ENCODE measurements around the gene PDE4B. TPM values are rescaled to one million over a fixed set of nuclear protein-coding genes. Genes with fewer than 3 reads are reported as not detected.

PDE4B gene
- total RNA-seq, 1 experiment from 2014 or later: 9.0 TPM

DNA sequence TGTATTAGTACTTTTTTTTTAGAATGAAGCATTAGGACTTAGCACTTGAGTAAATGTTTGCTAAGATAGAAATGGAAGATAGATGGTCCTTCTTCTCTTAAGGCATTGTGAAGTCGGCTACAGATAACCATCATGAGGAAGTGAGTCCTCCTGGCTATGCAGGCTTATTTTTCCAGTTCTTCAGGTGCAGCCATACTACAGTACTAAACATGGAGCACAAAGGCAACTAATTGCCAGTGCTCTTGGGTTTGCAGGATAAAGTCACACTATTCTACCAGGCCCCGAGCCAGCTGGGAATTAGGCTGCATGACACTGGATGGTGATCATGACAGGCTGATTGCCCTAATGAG is 543.9 kb downstream of the PDE4B start:
- no peak for DNase-seq (ENCODE audit: low read depth)

DNA sequence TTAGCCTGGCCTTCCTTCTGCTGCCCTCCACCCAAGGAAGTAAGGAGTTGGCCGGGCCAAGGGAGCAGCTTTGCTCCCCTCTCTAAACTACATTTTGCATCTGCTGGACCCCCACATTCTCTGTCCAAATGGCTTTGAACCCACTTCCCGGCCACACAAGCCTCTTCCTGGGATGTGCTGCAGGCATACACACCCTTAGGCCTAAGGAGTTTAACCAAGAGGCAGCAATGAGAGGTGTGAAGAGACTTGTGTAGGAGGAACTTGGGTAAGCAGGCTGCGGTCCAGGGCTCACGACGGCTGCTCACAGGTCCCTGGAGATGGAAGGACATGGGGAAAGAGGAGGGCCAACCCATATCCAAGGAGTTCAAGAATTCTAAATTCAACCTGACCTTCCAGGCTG is 544.6 kb downstream of the PDE4B start:
- DNase-seq (ENCODE audit: low read depth): no peak

DNA sequence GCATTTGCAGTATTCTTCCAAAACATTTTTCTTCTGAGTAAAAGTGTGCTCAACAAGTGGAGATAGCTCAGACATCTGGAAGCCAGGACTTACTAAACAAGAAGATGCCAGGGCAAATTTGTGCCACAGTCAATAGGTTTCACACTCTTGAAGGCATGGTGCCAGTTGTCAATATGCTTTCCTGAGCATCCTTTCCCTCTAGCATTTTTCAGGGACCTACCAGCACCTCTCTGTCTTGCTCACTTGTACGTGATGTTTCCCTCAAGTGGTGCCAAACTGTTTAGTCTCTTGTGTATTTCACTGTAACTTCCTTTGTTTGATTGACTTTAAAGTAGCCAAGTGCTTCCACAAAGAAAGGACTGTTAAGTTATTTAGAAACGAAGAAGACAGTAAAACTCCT is 547.2 kb downstream of the PDE4B start:
- DNase-seq (ENCODE audit: low read depth): peak; percentile 52

DNA sequence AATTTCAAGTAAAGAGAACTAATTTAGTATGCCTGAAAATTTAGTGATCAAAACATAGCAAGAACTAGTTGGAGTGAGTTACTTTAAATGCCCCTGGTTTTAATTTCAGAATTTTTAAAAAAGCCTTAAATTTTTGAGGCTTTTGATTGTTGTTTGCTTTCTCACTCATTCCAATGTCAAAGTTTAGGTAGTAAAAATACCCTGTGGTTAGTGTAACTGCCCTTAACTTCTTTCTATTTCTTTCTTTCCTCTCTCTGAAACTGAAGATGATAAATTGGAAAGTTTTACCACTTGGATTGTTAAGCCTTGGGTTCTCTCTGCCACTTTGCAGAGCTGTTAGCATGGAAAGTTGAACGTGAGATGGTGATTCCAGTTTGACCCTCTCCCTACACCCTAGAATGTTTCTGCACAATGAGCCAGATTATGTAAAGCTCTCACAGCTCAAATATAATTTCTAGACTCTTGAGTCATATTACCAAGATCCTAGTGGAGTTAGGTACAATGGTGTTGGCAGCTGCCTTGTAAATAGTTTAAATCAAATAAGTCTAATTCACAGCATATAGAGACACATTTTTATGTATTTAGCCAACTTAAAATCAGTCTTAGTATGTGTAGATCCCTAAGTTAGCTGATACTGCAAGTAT is 548.9 kb downstream of the PDE4B start:
- DNase-seq (ENCODE audit: low read depth): no peak

DNA sequence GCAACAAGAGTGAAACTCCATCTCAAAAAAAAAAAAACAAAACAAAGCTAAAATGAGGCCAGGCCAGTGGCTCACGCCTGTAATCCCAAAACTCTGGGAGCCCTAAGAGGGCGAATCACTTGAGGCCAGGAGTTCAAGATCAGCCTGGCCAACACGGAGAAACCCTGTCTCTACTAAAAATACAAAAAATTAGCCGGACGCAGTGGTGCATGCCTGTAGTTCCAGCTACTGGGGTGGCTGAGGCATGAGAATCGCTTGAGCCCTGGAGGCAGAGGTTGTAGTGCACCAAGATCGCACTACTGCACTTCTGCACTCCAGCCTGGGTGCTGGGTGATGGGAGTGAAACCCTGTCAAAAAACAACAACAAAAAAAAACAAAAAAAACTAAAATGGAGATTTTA is 550.0 kb downstream of the PDE4B start:
- DNase-seq (ENCODE audit: low read depth): no peak

DNA sequence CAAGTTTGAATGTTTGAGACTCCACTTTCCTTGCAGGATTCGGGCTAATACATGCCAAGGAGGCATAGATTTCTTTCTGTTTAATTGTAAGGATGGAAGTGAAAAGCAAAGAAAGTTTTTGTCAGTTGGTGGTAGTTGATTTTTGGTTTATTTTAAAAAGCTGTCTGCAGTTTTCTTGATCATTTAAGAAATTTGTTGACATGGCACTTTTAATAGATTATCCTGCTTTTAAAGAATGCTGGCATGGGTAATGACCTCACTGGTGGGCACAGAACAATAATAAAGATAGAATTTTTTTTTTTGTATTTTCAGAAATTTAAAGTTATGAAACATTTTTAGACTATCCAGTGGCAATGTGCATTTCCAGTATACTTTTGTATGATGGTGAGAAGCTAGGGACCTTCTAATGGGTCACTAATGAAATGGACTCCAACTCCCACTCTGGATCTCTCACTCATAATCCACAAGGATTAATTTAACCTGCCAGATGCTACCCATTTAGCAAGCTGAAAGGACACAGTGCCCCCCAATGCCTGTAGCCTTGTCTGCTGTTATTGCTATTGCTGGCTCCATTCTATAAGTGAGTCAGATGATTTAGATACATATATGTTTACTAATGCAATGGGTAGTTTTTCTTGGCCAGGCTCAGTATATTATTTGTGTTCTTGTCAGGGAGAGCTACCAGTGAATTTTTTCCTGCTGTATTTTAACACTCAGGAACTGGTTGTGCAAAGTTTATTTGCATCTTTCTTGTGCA is 551.1 kb downstream of the PDE4B start:
- DNase-seq (ENCODE audit: low read depth): no peak

DNA sequence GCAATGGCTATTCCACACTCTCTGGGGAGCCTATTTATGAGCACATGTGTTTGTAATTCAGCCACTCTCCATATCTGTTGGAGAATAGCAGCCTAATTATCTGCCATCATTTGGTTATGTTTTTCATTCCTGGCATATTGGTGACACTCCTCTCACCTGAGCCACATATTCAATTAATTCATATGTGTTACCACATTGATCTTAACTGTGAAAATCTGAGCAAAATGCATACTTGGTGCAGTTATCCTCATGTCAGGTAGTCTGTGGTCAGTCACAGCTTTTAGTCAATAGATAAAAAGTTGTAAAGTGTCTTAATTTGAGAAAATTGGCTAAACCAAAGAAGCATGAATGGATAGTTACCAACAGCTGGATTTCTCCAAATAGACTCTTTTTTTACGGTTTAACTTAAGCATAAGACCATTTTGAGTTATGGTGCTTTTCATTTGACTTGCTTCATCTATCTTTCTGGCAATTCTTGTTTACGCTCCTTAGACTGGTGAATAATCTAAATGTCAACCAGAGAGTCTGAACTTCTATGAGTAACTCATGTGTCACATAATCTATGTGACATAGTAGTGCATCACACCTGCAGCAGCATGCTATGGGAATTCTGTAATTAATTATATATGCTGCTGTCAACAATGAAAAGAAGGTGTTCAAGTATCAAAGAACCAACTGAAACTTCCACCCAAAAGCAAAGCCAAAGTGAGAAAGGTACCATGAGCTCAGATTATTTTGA is 553.5 kb downstream of the PDE4B start:
- DNase-seq (ENCODE audit: low read depth): no peak

DNA sequence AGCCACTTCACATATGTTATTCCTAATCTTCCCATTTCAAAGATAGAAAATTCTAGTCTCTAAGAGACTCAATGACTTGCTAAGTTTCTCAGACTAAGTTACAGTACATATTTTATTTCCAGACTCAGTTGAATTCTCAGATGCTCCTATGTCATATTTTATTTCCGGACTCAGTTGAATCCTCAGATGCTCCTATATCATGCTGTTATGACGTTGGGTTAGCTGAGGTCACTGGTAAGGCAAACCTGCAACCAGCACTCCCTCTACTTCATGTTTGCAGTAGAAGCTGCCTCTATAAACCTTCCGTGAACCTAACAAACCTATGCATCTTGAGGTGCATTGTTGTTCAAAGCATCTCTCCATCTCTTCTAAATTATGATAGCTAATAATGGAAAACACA is 554.2 kb downstream of the PDE4B start:
- DNase-seq (ENCODE audit: low read depth): no peak

DNA sequence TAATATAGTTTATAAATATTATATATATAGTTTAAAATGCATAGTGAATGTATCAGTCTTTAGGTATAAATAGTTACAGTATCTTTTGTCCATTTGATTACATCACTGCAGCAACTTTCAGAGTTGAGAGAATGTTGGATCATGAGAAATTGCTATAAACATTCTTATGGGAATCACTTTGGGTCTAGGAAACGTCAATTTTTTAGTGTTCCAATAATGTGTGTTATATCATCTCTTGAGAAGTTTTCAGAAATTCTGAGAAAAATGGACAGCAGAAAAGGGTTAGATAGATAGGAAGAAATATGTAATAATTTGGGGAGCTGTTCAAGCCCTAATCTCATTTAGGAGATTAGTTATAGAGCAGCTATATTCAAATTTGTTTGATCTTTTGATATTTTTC is 556.1 kb downstream of the PDE4B start:
- DNase-seq (ENCODE audit: low read depth): no peak

DNA sequence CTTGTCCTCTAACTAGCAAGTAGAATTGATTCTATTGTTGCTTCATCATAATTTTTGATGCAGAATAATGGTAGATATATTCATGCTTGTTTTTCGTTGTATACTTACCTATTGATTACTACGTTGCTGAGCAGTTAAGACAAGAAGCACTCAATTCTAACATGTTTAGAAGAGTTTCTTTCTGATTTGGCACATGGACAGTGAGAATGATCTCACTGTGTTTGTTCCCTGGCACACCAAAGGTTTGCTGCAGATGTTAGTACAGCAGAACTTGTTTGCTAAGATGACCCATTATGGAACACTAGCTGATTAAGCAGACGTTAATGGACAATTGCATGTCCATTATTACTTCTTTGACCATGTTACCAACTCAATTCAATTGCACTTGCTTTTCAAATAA is 556.5 kb downstream of the PDE4B start:
- DNase-seq (ENCODE audit: low read depth): no peak

DNA sequence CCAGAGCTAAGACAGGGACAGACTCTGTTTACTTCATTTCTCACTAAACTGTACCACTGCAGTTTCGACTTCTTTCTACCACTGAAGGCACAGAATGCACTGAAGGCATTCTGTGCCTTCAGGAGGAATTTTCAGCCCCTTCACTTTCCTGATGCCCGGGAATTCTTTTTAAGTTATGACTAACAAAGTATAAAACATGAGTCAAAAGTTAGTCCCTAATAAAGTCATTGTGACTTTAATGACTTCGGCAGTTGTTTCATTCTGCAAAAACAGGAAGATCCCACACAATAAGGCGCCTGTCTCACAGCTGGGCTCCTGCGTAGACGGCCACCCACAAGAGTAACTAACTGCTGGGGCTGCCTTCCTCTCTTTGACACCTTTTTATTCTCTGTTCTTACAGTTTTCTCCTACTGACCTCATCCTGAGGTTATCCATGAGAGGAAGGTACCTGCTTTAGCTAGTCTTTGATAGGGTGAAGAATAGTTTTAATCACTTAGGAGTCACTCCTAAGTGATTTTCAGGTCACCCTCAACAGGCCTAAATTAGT is 557.4 kb downstream of the PDE4B start:
- DNase-seq (ENCODE audit: low read depth): peak; percentile 75

DNA sequence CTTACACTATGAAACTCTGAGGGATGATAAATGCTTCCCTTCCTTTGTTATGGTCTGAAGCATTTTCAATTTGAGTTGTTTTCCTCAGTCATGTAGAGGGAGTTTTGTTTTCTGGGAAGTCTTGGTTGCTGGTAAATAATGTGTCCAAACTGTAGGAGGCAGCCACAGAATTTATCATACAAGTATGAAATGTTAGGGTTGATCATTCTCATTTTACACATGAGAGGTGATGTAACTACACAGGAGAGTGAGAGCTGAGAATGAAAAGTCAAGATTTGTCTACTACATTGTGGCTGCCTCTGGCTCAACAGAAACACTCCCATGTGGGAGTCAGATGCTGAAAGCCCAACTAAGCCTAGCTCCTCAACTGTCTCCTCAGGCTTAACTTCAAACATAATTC is 558.8 kb downstream of the PDE4B start:
- DNase-seq (ENCODE audit: low read depth): peak; percentile 22

DNA sequence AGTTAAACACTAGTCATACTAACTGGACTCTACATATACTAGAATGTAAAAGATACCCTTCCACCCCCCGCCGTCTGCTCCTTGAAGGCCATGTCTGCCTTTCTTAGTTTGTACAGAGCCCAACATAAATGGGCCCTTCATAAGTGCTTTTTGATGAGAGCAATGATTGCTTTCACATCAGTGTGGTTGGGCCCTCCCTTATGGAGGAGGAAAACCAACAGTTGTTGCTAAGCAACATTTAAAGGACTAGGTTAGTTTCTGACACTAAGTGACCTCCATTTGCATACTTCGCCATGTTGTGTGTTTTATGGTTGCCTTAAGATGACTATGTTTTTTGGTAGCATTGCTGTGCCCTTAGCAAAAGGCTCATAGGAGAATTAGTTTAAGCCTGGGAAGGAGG is 559.2 kb downstream of the PDE4B start:
- peak; percentile 58 for DNase-seq (ENCODE audit: low read depth)

DNA sequence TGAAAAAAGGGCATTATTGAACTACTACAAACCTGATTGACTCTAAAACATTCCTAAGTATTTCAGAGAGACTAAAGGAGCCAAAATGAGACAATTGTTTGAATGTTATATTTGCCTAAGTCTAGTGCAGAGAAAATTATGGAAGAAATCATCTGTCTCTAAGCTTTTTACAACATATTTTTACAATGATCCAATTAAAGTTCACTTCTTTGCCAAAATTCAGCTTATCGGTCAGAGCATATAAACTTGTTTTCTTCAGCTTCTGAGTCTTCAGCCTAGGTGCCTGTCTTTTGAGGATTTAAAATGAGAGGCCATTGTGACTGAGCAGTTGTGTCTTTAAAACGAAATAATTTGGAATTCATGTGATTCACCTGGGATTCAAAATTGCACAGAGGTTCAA is 560.1 kb downstream of the PDE4B start:
- DNase-seq (ENCODE audit: low read depth): no peak

DNA sequence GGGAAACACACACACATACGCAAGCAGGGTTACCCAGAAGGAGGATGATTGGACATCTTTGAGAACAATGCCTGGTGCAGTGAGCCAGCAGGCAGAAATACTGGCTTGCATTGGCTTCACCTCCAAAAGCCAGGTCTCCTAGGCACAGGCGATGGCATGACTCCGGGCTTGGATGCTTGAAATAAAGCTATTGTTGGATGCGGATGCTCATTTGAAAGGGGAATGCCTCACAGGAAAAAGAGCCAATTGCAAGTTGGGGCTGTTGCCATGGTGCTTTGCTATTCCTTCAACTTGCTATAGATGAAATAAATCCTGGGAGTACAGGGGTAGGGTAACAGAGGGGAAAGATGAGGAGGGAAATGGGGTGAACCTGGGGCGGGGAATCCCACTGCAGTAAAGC is 560.6 kb downstream of the PDE4B start:
- DNase-seq (ENCODE audit: low read depth): no peak

DNA sequence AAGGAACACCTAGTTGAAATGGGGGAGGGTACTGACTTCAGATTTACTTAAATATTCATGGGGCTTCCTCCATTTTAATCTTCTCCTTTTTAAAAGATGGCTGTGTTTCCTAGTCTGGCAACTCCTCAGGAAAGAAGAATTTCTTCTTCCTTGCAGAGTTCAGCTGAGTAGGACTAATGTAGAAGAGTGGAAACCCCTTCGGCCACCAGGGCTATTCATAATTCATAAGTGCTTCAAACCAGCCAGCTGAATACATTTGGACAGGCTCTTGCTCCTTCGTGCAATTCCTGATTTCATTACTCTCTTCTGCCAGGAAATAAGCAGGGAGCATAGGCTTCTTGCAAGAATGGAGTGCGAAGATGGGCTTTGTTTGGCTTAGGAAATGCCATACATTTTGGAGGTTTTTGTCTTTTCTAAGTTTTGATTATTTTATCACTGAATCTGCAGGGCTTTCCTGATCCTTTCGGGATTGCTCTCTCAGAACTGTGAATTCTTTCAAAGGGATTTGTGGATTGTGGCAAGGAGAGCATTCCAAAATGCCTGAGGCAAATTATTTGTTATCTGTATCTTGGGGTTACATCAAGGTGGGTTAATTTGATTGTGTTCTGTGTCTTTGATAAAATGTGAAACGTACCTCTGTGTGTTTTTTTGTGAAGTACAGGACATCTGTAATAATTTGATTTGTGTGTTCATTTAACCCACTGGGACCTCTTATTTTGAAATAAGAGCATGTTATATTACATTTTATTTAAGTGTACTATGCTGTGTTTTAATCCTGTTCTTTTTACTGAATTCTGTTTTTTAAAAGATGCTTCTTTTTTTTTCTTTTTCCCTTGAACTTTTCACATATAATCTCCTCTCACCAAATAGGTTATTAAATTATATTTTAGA is 561.9 kb downstream of the PDE4B start:
- peak; percentile 69 for DNase-seq (ENCODE audit: low read depth)

DNA sequence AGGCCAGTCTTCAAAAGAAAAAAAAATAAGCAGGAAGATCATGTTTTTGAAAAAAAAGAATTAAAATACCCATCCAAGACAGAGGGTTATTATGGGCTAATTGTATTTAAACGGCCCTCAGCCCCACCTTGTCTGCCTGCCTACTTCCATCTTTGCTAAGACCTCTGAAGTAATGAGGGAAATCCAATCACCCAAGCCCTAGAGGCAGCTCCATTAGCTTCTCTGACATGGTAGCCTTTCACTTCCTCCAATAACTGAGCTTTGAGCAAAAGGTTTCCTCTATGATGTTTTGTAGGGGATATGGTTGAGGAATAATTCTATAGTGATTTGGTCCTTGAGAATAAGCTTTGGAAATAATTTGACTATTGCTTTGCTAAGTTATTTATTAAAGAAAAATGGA is 563.1 kb downstream of the PDE4B start:
- no peak for DNase-seq (ENCODE audit: low read depth)

DNA sequence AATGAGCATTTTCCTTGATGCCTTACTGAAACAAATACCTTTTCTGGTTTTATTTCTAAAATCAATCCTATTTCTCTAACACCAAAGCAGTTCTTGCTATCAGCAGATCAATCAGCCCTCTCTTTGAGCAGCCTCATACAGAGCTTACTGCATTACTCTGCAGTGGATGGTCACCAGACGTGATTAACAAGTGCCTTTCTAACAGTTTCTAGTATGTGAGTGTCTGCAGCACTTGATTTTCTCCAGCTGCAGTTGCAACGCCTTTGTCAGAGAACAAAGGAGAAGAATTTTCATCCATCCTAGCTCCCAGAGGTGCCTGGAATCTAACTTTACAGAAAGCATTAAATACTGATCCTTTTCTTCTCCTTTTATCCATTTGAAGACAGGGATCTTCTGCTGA is 563.9 kb downstream of the PDE4B start:
- no peak for DNase-seq (ENCODE audit: low read depth)

DNA sequence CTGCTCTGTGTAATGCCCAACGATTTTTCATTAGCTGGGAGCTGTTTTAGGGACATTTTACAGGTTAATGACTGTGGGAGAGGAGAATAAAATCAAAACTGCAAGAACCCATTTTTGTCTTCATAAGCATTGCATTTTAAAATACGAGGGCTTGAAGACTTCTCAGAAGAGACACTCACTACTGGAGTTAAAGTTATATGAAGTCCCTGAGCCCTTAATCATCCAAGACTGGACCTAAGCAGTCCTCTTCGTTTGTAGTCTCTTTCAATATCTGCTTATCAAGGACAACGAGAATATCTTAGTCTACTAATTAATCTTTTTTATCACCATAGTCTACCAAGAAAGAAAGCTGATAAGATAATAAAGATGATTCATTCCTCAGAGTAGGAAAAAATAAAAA is 564.3 kb downstream of the PDE4B start:
- no peak for DNase-seq (ENCODE audit: low read depth)

DNA sequence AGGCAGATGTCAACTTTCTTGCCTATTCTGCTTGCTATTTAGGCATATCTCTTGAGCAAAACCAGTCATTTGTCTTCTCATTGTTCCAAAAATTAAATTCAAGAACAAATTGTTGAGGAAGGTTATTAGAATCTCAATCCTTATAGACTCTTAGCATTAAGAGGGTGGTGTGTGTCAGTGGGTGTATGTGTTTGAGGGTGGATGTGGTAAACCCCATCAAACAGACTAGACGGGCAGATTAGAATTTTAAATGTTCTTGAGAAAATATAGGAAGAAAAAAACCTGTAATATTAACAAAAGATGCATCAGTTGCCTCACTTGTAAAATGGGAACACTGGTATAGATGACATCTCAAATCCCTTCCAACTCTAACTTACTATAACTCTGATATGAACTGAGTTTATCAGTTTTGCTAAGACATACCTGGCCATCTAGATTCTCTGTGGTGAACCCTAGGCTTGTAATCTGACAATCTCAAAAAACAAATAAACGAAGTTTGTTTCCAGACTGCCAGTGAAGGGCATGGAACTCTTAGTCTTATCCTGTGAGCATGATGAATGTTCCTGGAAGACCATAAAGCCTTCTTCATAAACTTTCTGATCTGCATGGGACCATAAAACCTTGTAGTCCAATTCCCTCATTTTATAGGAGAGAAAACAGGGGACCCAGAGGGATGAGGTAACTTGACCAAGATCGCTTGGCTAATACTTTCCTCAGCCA is 564.9 kb downstream of the PDE4B start:
- no peak for DNase-seq (ENCODE audit: low read depth)

DNA sequence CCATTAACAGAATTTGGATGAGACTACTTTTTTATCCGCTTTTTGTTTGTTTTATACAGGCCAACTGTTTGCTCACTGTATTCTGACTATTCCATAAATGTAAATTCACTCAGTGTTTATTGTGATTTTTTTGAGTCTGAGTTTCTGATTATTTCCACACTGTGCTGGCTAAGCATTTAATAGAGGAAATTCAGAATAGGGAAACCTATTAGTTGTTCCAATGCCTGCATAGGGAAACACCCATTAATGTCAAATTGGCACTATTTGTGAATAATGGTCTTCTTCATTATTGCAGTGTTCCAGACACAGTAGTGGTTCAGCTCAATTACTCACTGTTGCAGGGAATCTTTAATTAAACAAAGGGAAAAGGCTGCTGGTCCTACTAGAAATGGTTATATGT is 566.6 kb downstream of the PDE4B start:
- no peak for DNase-seq (ENCODE audit: low read depth)

Measured in RPMI7951 (cell line).